Measurements from ENCODE around the gene PHACTR1.

DNA sequence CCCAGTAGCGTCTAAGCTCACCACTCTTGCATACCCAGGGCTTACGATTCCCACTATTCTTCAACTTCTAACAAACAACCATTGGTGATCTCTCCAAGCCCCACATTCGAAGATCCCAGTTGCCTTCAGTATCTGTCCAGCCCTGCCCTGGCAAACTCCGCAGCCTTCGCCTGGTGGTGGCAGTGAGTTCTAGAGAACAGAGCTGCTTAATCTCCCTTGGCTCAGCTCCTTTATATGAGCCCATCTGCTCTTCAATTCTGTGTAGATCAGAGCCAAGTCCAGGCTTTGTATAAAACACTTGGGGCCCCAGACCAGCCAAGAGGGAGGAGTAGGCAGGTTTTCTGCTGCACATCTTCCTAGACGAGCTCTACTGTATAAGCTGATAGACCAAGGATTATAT is 193.3 kb downstream of the PHACTR1 start:
- TF ChIP-seq, protein P1, sequence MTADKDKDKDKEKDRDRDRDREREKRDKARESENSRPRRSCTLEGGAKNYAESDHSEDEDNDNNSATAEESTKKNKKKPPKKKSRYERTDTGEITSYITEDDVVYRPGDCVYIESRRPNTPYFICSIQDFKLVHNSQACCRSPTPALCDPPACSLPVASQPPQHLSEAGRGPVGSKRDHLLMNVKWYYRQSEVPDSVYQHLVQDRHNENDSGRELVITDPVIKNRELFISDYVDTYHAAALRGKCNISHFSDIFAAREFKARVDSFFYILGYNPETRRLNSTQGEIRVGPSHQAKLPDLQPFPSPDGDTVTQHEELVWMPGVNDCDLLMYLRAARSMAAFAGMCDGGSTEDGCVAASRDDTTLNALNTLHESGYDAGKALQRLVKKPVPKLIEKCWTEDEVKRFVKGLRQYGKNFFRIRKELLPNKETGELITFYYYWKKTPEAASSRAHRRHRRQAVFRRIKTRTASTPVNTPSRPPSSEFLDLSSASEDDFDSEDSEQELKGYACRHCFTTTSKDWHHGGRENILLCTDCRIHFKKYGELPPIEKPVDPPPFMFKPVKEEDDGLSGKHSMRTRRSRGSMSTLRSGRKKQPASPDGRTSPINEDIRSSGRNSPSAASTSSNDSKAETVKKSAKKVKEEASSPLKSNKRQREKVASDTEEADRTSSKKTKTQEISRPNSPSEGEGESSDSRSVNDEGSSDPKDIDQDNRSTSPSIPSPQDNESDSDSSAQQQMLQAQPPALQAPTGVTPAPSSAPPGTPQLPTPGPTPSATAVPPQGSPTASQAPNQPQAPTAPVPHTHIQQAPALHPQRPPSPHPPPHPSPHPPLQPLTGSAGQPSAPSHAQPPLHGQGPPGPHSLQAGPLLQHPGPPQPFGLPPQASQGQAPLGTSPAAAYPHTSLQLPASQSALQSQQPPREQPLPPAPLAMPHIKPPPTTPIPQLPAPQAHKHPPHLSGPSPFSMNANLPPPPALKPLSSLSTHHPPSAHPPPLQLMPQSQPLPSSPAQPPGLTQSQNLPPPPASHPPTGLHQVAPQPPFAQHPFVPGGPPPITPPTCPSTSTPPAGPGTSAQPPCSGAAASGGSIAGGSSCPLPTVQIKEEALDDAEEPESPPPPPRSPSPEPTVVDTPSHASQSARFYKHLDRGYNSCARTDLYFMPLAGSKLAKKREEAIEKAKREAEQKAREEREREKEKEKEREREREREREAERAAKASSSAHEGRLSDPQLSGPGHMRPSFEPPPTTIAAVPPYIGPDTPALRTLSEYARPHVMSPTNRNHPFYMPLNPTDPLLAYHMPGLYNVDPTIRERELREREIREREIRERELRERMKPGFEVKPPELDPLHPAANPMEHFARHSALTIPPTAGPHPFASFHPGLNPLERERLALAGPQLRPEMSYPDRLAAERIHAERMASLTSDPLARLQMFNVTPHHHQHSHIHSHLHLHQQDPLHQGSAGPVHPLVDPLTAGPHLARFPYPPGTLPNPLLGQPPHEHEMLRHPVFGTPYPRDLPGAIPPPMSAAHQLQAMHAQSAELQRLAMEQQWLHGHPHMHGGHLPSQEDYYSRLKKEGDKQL (CRISPR knock-in tag; IDR thresholded peaks at IDR 0.05; ENCODE audit: borderline replicate concordance): no peak
- TF ChIP-seq, protein P2, sequence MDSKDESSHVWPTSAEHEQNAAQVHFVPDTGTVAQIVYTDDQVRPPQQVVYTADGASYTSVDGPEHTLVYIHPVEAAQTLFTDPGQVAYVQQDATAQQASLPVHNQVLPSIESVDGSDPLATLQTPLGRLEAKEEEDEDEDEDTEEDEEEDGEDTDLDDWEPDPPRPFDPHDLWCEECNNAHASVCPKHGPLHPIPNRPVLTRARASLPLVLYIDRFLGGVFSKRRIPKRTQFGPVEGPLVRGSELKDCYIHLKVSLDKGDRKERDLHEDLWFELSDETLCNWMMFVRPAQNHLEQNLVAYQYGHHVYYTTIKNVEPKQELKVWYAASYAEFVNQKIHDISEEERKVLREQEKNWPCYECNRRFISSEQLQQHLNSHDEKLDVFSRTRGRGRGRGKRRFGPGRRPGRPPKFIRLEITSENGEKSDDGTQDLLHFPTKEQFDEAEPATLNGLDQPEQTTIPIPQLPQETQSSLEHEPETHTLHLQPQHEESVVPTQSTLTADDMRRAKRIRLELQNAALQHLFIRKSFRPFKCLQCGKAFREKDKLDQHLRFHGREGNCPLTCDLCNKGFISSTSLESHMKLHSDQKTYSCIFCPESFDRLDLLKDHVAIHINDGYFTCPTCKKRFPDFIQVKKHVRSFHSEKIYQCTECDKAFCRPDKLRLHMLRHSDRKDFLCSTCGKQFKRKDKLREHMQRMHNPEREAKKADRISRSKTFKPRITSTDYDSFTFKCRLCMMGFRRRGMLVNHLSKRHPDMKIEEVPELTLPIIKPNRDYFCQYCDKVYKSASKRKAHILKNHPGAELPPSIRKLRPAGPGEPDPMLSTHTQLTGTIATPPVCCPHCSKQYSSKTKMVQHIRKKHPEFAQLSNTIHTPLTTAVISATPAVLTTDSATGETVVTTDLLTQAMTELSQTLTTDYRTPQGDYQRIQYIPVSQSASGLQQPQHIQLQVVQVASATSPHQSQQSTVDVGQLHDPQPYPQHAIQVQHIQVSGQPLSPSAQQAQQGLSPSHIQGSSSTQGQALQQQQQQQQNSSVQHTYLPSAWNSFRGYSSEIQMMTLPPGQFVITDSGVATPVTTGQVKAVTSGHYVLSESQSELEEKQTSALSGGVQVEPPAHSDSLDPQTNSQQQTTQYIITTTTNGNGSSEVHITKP (IDR thresholded peaks at IDR 0.05; ENCODE audit: partially characterized antibody): no peak
- TF ChIP-seq KLF16 (IDR thresholded peaks at IDR 0.05): no peak
- TF ChIP-seq, protein P3, sequence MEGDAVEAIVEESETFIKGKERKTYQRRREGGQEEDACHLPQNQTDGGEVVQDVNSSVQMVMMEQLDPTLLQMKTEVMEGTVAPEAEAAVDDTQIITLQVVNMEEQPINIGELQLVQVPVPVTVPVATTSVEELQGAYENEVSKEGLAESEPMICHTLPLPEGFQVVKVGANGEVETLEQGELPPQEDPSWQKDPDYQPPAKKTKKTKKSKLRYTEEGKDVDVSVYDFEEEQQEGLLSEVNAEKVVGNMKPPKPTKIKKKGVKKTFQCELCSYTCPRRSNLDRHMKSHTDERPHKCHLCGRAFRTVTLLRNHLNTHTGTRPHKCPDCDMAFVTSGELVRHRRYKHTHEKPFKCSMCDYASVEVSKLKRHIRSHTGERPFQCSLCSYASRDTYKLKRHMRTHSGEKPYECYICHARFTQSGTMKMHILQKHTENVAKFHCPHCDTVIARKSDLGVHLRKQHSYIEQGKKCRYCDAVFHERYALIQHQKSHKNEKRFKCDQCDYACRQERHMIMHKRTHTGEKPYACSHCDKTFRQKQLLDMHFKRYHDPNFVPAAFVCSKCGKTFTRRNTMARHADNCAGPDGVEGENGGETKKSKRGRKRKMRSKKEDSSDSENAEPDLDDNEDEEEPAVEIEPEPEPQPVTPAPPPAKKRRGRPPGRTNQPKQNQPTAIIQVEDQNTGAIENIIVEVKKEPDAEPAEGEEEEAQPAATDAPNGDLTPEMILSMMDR (IDR thresholded peaks at IDR 0.05 in 2 of 3, conservative IDR thresholded peaks at IDR 0.05 in 1 of 3; ENCODE audit: insufficient read depth in 2 of 3, low read depth in 1 of 3, low read length in 3 of 3): no peak
- no peak for TF ChIP-seq NFE2L1 (tag; IDR thresholded peaks at IDR 0.05; ENCODE audit: borderline replicate concordance, low read depth)
- TF ChIP-seq, protein P4, sequence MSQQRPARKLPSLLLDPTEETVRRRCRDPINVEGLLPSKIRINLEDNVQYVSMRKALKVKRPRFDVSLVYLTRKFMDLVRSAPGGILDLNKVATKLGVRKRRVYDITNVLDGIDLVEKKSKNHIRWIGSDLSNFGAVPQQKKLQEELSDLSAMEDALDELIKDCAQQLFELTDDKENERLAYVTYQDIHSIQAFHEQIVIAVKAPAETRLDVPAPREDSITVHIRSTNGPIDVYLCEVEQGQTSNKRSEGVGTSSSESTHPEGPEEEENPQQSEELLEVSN (IDR thresholded peaks at IDR 0.05; ENCODE audit: borderline replicate concordance in 1 of 2, extremely low read depth in 1 of 2, insufficient read depth in 1 of 2, insufficient read length in 1 of 2, low read depth in 1 of 2, low read length in 1 of 2, poor library complexity in 1 of 2, severe bottlenecking in 1 of 2): no peak
